ENCODE measurements around the gene TMEM9.

DNA sequence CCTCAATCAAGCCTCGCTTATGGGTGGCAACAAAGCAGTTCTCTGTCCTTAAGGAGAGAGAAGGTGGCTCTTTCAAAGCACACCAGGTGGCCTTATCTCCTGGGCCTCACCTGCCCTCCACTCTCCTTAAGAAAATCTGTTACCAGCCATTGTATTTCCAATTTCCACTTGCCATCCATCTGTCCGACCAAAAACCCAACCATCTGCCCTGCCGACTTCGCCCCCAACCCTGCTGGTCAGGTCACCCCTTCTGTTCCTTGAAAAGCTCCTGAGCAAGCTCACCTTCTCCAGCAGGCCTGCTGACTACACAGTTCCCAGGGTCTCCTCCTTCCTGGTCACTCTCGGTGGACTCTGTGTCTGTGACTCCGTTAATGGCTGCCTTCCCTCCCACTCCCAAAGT lies 35.7 kb upstream of the TMEM9 start:
- TF ChIP-seq, protein P1, sequence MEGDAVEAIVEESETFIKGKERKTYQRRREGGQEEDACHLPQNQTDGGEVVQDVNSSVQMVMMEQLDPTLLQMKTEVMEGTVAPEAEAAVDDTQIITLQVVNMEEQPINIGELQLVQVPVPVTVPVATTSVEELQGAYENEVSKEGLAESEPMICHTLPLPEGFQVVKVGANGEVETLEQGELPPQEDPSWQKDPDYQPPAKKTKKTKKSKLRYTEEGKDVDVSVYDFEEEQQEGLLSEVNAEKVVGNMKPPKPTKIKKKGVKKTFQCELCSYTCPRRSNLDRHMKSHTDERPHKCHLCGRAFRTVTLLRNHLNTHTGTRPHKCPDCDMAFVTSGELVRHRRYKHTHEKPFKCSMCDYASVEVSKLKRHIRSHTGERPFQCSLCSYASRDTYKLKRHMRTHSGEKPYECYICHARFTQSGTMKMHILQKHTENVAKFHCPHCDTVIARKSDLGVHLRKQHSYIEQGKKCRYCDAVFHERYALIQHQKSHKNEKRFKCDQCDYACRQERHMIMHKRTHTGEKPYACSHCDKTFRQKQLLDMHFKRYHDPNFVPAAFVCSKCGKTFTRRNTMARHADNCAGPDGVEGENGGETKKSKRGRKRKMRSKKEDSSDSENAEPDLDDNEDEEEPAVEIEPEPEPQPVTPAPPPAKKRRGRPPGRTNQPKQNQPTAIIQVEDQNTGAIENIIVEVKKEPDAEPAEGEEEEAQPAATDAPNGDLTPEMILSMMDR (IDR thresholded peaks at IDR 0.05) = no peak
- no peak for TF ChIP-seq POLR2A (IDR thresholded peaks at IDR 0.05)
